HCT116 (cell line): ENCODE measurements around the gene LFNG. TPM values are rescaled to one million over a fixed set of nuclear protein-coding genes. Genes with fewer than 3 reads are reported as not detected.

Experiments used
- ATAC-seq: fragments of 200-7000 bp; cut with Tn5 transposase; 2 replicates; pipeline ENCODE4 v1.9.1; 2020; ENCODE audit warnings: mild to moderate bottlenecking, moderate library complexity
- BruUV-seq: library from RNA; stranded (reverse); fragments of 400-500 nt; replicated peaks from 2 replicates; lab custom pipeline; 2021; lab: Mats Ljungman, UMichigan
- CTCF ChIA-PET: fragments of 300-600 bp; sonication (Branson Sonifier 250); formaldehyde crosslinking; loops from one replicate; lab custom pipeline; 2021; ENCODE audit warnings: antibody characterized with exemption; lab: Charles Lee
- POLR2A ChIA-PET: fragments of 300-600, 350-600 bp; sonication (Branson Sonifier 250); formaldehyde crosslinking; loops from one replicate; lab custom pipeline; 2021; ENCODE audit warnings: antibody characterized with exemption; lab: Charles Lee
- RAD21 ChIA-PET, 2 experiments: fragments of 300-600 bp; sonication (Branson Sonifier 250); formaldehyde crosslinking; loops; one replicate each; lab custom pipeline; 2023; ENCODE audit warnings: low total read pairs in 2 of 2; ENCODE audit not compliant: uncharacterized antibody in 2 of 2, unreplicated experiment in 2 of 2, low non-redundant PET in 1 of 2; lab: Charles Lee
- DNase-seq: peaks from one replicate; pipeline ENCODE4 v3.0.0-alpha.2; 2010; ENCODE audit warnings: low read depth, low spot score
- H2AFZ ChIP-seq: fragments of 200-600 bp; shearing (Covaris generic), sonication (generic); 2 replicates; pipeline ENCODE4 v1.6.1; 2017; ENCODE audit warnings: low read depth, mixed run types, mixed read lengths, antibody characterized with exemption, low read length; ENCODE audit not compliant: poor library complexity, severe bottlenecking
- H3K27ac ChIP-seq: 2 replicates; pipeline ENCODE4 v1.5.1; 2012; ENCODE audit warnings: low read depth, low read length
- H3K27me3 ChIP-seq: fragments of 200-600 bp; sonication (generic); 2 replicates; pipeline ENCODE4 v1.6.1; 2016; ENCODE audit warnings: mixed run types, low read length, mixed read lengths; ENCODE audit not compliant: insufficient read depth
- H3K36me3 ChIP-seq, 2 experiments: fragments of 200-500 bp in 1 of 2; fragments of 200-600 bp in 1 of 2; sonication (Bioruptor generic) in 1 of 2; sonication (generic) in 1 of 2; 2 replicates each; pipeline versions ENCODE4 v1.5.1 to v1.6.1; 2014 to 2016; ENCODE audit warnings: low read length in 2 of 2, inconsistent platforms in 1 of 2, mixed read lengths in 1 of 2, mixed run types in 1 of 2; ENCODE audit not compliant: insufficient read depth in 2 of 2, control insufficient read depth in 1 of 2
- H3K4me1 ChIP-seq, 2 experiments: fragments of 200-600 bp in 1 of 2; sonication (generic) in 1 of 2; 2 replicates each; pipeline versions ENCODE4 v1.5.1 to v1.6.1; 2012 to 2017; ENCODE audit warnings: low read length in 2 of 2, inconsistent platforms in 1 of 2, mild to moderate bottlenecking in 1 of 2, mixed read lengths in 1 of 2, mixed run types in 1 of 2, moderate library complexity in 1 of 2; ENCODE audit not compliant: insufficient read depth in 2 of 2, control insufficient read depth in 1 of 2
- H3K4me2 ChIP-seq: fragments of 200-600 bp; sonication (generic); 2 replicates; pipeline ENCODE4 v1.6.1; 2017; ENCODE audit warnings: mixed run types, low read length, mixed read lengths
- H3K4me3 ChIP-seq, 2 experiments: fragments of 200-600 bp in 1 of 2; sonication (generic) in 1 of 2; replicated peaks in 1 of 2; 2 replicates each; pipeline ENCODE4 v1.5.1; 2011 to 2016; ENCODE audit warnings: low read length in 2 of 2, control low read depth in 1 of 2, low read depth in 1 of 2, mild to moderate bottlenecking in 1 of 2, mixed read lengths in 1 of 2, mixed run types in 1 of 2
- H3K79me2 ChIP-seq: fragments of 200-600 bp; sonication (generic); 2 replicates; pipeline ENCODE4 v1.6.1; 2017; ENCODE audit warnings: mild to moderate bottlenecking, mixed run types, low read length, moderate library complexity, mixed read lengths; ENCODE audit not compliant: insufficient read depth
- H3K9ac ChIP-seq: fragments of 200-600 bp; sonication (generic); 2 replicates; pipeline ENCODE4 v1.6.1; 2016; ENCODE audit warnings: low read length, mixed read lengths
- H3K9me2 ChIP-seq: fragments of 200-600 bp; sonication (generic), shearing (Covaris generic); 2 replicates; pipeline ENCODE4 v1.6.1; 2017; ENCODE audit warnings: mixed run types, mild to moderate bottlenecking, moderate library complexity; ENCODE audit not compliant: insufficient read depth
- H3K9me3 ChIP-seq, 2 experiments: fragments of 200-500 bp in 1 of 2; fragments of 200-600 bp in 1 of 2; sonication (Bioruptor generic) in 1 of 2; sonication (generic) in 1 of 2; 2 replicates each; pipeline ENCODE4 v1.6.1; 2014 to 2017; ENCODE audit warnings: low read length in 2 of 2, mixed read lengths in 2 of 2, inconsistent platforms in 1 of 2, low read depth in 1 of 2, mild to moderate bottlenecking in 1 of 2, mixed run types in 1 of 2, moderate library complexity in 1 of 2; ENCODE audit not compliant: control insufficient read depth in 1 of 2, insufficient read depth in 1 of 2
- H4K20me1 ChIP-seq: fragments of 200-600 bp; sonication (generic), shearing (Covaris generic); 2 replicates; pipeline ENCODE4 v1.6.1; 2017; ENCODE audit warnings: mixed run types, mild to moderate bottlenecking, moderate library complexity; ENCODE audit not compliant: insufficient read depth
- CBX3 ChIP-seq: IDR thresholded peaks from 2 replicates; pipeline ENCODE4 v1.6.1; 2012; ENCODE audit warnings: low read depth
- CTCF ChIP-seq, 3 experiments: fragments of 200-600 bp in 1 of 3; sonication (generic) in 1 of 3; IDR thresholded peaks in 2 of 3; conservative IDR thresholded peaks in 1 of 3; 2 replicates each; pipeline ENCODE4 v1.5.1; 2012 to 2017; ENCODE audit warnings: low read depth in 2 of 3, low read length in 2 of 3, antibody characterized with exemption in 1 of 3, borderline replicate concordance in 1 of 3, control low read depth in 1 of 3, mild to moderate bottlenecking in 1 of 3, mixed read lengths in 1 of 3, mixed run types in 1 of 3, moderate library complexity in 1 of 3; ENCODE audit not compliant: insufficient read depth in 1 of 3
- EGR1 ChIP-seq: IDR thresholded peaks from 2 replicates; pipeline ENCODE4 v1.6.1; 2012; ENCODE audit warnings: low read depth
- ELF1 ChIP-seq: IDR thresholded peaks from 2 replicates; pipeline ENCODE4 v1.6.1; 2012; ENCODE audit warnings: low read depth, borderline replicate concordance
- EZH2phosphoT487 ChIP-seq: fragments of 200-600 bp; IDR thresholded peaks from 2 replicates; pipeline ENCODE4 v1.6.1; 2018; ENCODE audit warnings: antibody characterized with exemption, borderline replicate concordance
- FOSL1 ChIP-seq: IDR thresholded peaks from 2 replicates; pipeline ENCODE4 v1.6.1; 2012; ENCODE audit warnings: low read depth
- MAX ChIP-seq: IDR thresholded peaks from 2 replicates; pipeline ENCODE4 v1.6.1; 2012
- POLR2A ChIP-seq: IDR thresholded peaks from 2 replicates; pipeline ENCODE4 v1.7.0; 2011; ENCODE audit warnings: borderline replicate concordance; ENCODE audit not compliant: insufficient read depth, insufficient read length; ENCODE audit errors: extremely low read depth
- POLR2AphosphoS5 ChIP-seq: IDR thresholded peaks from 2 replicates; pipeline ENCODE4 v1.6.1; 2011; ENCODE audit warnings: mild to moderate bottlenecking, low read depth, low read length, moderate library complexity
- RAD21 ChIP-seq: IDR thresholded peaks from 2 replicates; pipeline ENCODE4 v1.6.1; 2012; ENCODE audit warnings: low read depth, mild to moderate bottlenecking
- SIN3A ChIP-seq: IDR thresholded peaks from 2 replicates; pipeline ENCODE4 v1.6.1; 2012; ENCODE audit warnings: low read depth
- SP1 ChIP-seq: IDR thresholded peaks from 2 replicates; pipeline ENCODE4 v1.6.1; 2012; ENCODE audit warnings: low read depth
- SRF ChIP-seq: IDR thresholded peaks from 2 replicates; pipeline ENCODE4 v1.6.1; 2012; ENCODE audit warnings: low read depth
- TCF7L2 ChIP-seq: IDR thresholded peaks from 2 replicates; pipeline ENCODE4 v1.7.0; 2011; ENCODE audit warnings: borderline replicate concordance, inconsistent platforms; ENCODE audit not compliant: insufficient read depth, insufficient read length; ENCODE audit errors: extremely low read depth
- YY1 ChIP-seq: IDR thresholded peaks from 2 replicates; pipeline ENCODE4 v1.6.1; 2011; ENCODE audit warnings: low read length, low read depth, moderate library complexity, mild to moderate bottlenecking; ENCODE audit not compliant: insufficient replicate concordance; ENCODE audit errors: extremely low read depth
- ZBTB33 ChIP-seq: IDR thresholded peaks from 2 replicates; pipeline ENCODE4 v1.6.1; 2011; ENCODE audit warnings: mild to moderate bottlenecking, low read length, moderate library complexity; ENCODE audit not compliant: insufficient replicate concordance; ENCODE audit errors: extremely low read depth
- ZNF274 ChIP-seq: fragments of 200-500 bp; sonication (Bioruptor generic); IDR thresholded peaks from 2 replicates; pipeline ENCODE4 v1.6.1; 2014; ENCODE audit warnings: mild to moderate bottlenecking, low read depth, low read length, inconsistent platforms
- intact Hi-C: fragments of 100-400 bp; cut with micrococcal nuclease; formaldehyde crosslinking; loops from 2 replicates; pipeline ENCODE4 v1.10.0; 2022
- total RNA-seq: library from RNA; stranded (reverse); gene quantifications from one replicate; pipeline ENCODE4 v1.2.1, GENCODE V29; 2021; ENCODE audit not compliant: unreplicated experiment

Gene LFNG
- total RNA-seq, 1 experiment from 2014 or later, result 14.3 TPM

- TF ChIP-seq CTCF (IDR thresholded peaks at IDR 0.05 in 2 of 3, conservative IDR thresholded peaks at IDR 0.05 in 1 of 3; ENCODE audit: borderline replicate concordance in 1 of 3, insufficient read depth in 1 of 3, low read depth in 2 of 3, low read length in 2 of 3) (no peak), POLR2A (no peak)
Observed at GRCh38 chr7:2490181-2490651, 29.4 kb upstream of the LFNG start (continued).

GRCh38 chr7:2492038-2492437, 27.5 kb upstream of the LFNG start:
- CTCF ChIA-PET, result no interaction called here
- BruUV-seq, result no TSS peak
- no peak for ATAC-seq

More at GRCh38 chr7:2492038-2492437, 27.5 kb upstream of the LFNG start:
- H3K9ac ChIP-seq, result no peak overlapping the region
- H3K4me3 ChIP-seq, result no peak overlapping the region
- H2AFZ ChIP-seq, result no peak overlapping the region
- no peak for DNase-seq
- no peaks in the 10 kb centered on the region for H3K79me2 ChIP-seq
- no peak overlapping the region for H3K27ac ChIP-seq
- intact Hi-C loops, result no loop called here
- H3K9me2 ChIP-seq, result no peaks in the 10 kb centered on the region
- no peaks in the 10 kb centered on the region for H4K20me1 ChIP-seq
- ChIA-PET POLR2A (no interaction called here), RAD21 (no interaction called here)
- H3K27me3 ChIP-seq, result no peaks in the 10 kb centered on the region
- no peaks in the 10 kb centered on the region for H3K9me3 ChIP-seq
- H3K36me3 ChIP-seq, result no peaks in the 10 kb centered on the region
- no peak for TF ChIP-seq POLR2AphosphoS5
- no peak for TF ChIP-seq CBX3
- no peak for TF ChIP-seq YY1
- TF ChIP-seq ZBTB33, result no peak
- no peak for TF ChIP-seq ZNF274
- no peak for TF ChIP-seq SP1
- TF ChIP-seq POLR2A, result no peak
- no peak for TF ChIP-seq FOSL1
- no peak for TF ChIP-seq ELF1
- no peak for TF ChIP-seq EGR1
- TF ChIP-seq SRF, result no peak
- TF ChIP-seq SIN3A, result no peak
- no peak for TF ChIP-seq EZH2phosphoT487
- no peak for TF ChIP-seq RAD21
- TF ChIP-seq TCF7L2, result no peak
- no peak for TF ChIP-seq MAX
- no peak for TF ChIP-seq CTCF (IDR thresholded peaks at IDR 0.05 in 2 of 3, conservative IDR thresholded peaks at IDR 0.05 in 1 of 3; ENCODE audit: borderline replicate concordance in 1 of 3, insufficient read depth in 1 of 3, low read depth in 2 of 3, low read length in 2 of 3)
- H3K4me2 ChIP-seq, result no peak overlapping the region
- H3K4me1 ChIP-seq, result no peaks in the 10 kb centered on the region; a peak in 1 of 4 replicates
